ENCODE data around the gene PPARGC1A.

The PPARGC1A gene

GRCh38 chr4:23889814-23890341 is at the start of gene PPARGC1A:
Gene PPARGC1A (minus strand): TSS chr4:23890047. CDS start chr4:23889957, 90 bp downstream.
- DNase-seq (ENCODE audit: low spot score): no peak

GRCh38 chr4:23938796-23939195 is 48.9 kb upstream of the PPARGC1A start:
- DNase-seq (ENCODE audit: low spot score): no peak

- no peak for DNase-seq (ENCODE audit: low spot score)
Observed at GRCh38 chr4:23937173-23937572, 47.3 kb upstream of the PPARGC1A start.

- no peak for DNase-seq (ENCODE audit: low spot score)
Observed at GRCh38 chr4:23934915-23935314, 45.1 kb upstream of the PPARGC1A start.

- DNase-seq (ENCODE audit: low spot score): no peak
Observed at GRCh38 chr4:23934223-23934622, 44.4 kb upstream of the PPARGC1A start.

GRCh38 chr4:23932901-23933308 is 43.1 kb upstream of the PPARGC1A start:
- no peak for DNase-seq (ENCODE audit: low spot score)

- DNase-seq (ENCODE audit: low spot score): no peak
Observed at GRCh38 chr4:23932186-23932585, 42.3 kb upstream of the PPARGC1A start.

GRCh38 chr4:23931489-23931830 is 41.6 kb upstream of the PPARGC1A start:
- DNase-seq (ENCODE audit: low spot score): no peak

GRCh38 chr4:23930750-23931488 is 41.1 kb upstream of the PPARGC1A start:
- DNase-seq (ENCODE audit: low spot score): no peak

- no peak for DNase-seq (ENCODE audit: low spot score)
Observed at GRCh38 chr4:23929248-23929647, 39.4 kb upstream of the PPARGC1A start.

- DNase-seq (ENCODE audit: low spot score): no peak
Observed at GRCh38 chr4:23924556-23924955, 34.7 kb upstream of the PPARGC1A start.

- no peak for DNase-seq (ENCODE audit: low spot score)
Observed at GRCh38 chr4:23923840-23924239, 34.0 kb upstream of the PPARGC1A start.

GRCh38 chr4:23923141-23923540 is 33.3 kb upstream of the PPARGC1A start:
- DNase-seq (ENCODE audit: low spot score): no peak

- DNase-seq (ENCODE audit: low spot score): no peak
Observed at GRCh38 chr4:23922541-23923111, 32.8 kb upstream of the PPARGC1A start.

- DNase-seq (ENCODE audit: low spot score): no peak
Observed at GRCh38 chr4:23922013-23922412, 32.2 kb upstream of the PPARGC1A start.

GRCh38 chr4:23921447-23921845 is 31.6 kb upstream of the PPARGC1A start:
- no peak for DNase-seq (ENCODE audit: low spot score)

GRCh38 chr4:23920716-23921446 is 31.0 kb upstream of the PPARGC1A start:
- DNase-seq (ENCODE audit: low spot score): no peak

GRCh38 chr4:23920296-23920695 is 30.4 kb upstream of the PPARGC1A start:
- no peak for DNase-seq (ENCODE audit: low spot score)

GRCh38 chr4:23916282-23916681 is 26.4 kb upstream of the PPARGC1A start:
- no peak for DNase-seq (ENCODE audit: low spot score)

- DNase-seq (ENCODE audit: low spot score): no peak
Observed at GRCh38 chr4:23915459-23916132, 25.7 kb upstream of the PPARGC1A start.

- DNase-seq (ENCODE audit: low spot score): no peak
Observed at GRCh38 chr4:23911675-23912455, 22.0 kb upstream of the PPARGC1A start.

GRCh38 chr4:23909671-23910070 is 19.8 kb upstream of the PPARGC1A start:
- no peak for DNase-seq (ENCODE audit: low spot score)

Measured in CD4-positive, alpha-beta T cell treated with Interleukin-15 for 4 hours (primary cell).